SK-N-SH (cell line): ENCODE measurements around the gene GNB5. TPM values are rescaled to one million over a fixed set of nuclear protein-coding genes. Genes with fewer than 3 reads are reported as not detected.

Source experiments
- CTCF ChIA-PET: fragments of 300-600, 350-600 bp; formaldehyde crosslinking; extraction: SDS; loops from one replicate; lab custom pipeline; 2021; lab: Yijun Ruan, JAX
- POLR2A ChIA-PET: fragments of 350-600 bp; sonication (Branson Sonifier 250); formaldehyde crosslinking; extraction: SDS; loops from one replicate; lab custom pipeline; 2020; ENCODE audit warnings: antibody characterized with exemption, inconsistent platforms; lab: Yijun Ruan, JAX
- DNase-seq: peaks from one replicate; pipeline ENCODE4 v3.0.0; 2012
- H2AFZ ChIP-seq: fragments of 200-600 bp; sonication (generic); 2 replicates; pipeline ENCODE4 v1.8.1; 2016; ENCODE audit warnings: antibody characterized with exemption, mild to moderate bottlenecking, low read depth
- H3F3A ChIP-seq: fragments of 200-600 bp; sonication (generic); replicated peaks from 2 replicates; pipeline ENCODE3; 2016; ENCODE audit warnings: antibody characterized with exemption, mild to moderate bottlenecking; ENCODE audit not compliant: insufficient read depth
- H3K27ac ChIP-seq, 2 experiments: fragments of 200-500 bp in 1 of 2; fragments of 200-600 bp in 1 of 2; sonication (Bioruptor generic) in 1 of 2; sonication (generic), shearing (Covaris generic) in 1 of 2; 2 replicates each; pipeline versions ENCODE4 v1.5.1 to v1.6.1; 2014 to 2016; ENCODE audit warnings: low read depth in 2 of 2, inconsistent platforms in 1 of 2, low read length in 1 of 2, mild to moderate bottlenecking in 1 of 2, mixed read lengths in 1 of 2
- H3K27me3 ChIP-seq: fragments of 200-600 bp; sonication (generic), shearing (Covaris generic); 2 replicates; pipeline ENCODE4 v1.6.1; 2016; ENCODE audit warnings: mixed run types; ENCODE audit not compliant: insufficient read depth
- H3K36me3 ChIP-seq, 2 experiments: fragments of 200-500 bp in 1 of 2; fragments of 200-600 bp in 1 of 2; sonication (Bioruptor generic) in 1 of 2; sonication (generic) in 1 of 2; replicated peaks in 1 of 2; 2 replicates each; pipeline versions ENCODE3 to v1.5.1; 2014 to 2016; ENCODE audit warnings: low read length in 1 of 2, mild to moderate bottlenecking in 1 of 2; ENCODE audit not compliant: insufficient read depth in 2 of 2, control insufficient read depth in 1 of 2
- H3K4me1 ChIP-seq, 2 experiments: fragments of 200-500 bp in 1 of 2; fragments of 200-600 bp in 1 of 2; sonication (Bioruptor generic) in 1 of 2; sonication (generic), shearing (Covaris generic) in 1 of 2; 2 replicates each; pipeline versions ENCODE4 v1.5.1 to v1.6.1; 2014 to 2016; ENCODE audit warnings: low read depth in 1 of 2, low read length in 1 of 2, mixed run types in 1 of 2; ENCODE audit not compliant: insufficient read depth in 2 of 2, control insufficient read depth in 1 of 2
- H3K4me2 ChIP-seq: fragments of 200-600 bp; sonication (generic), shearing (Covaris generic); 2 replicates; pipeline ENCODE4 v1.6.1; 2017; ENCODE audit warnings: mixed run types
- H3K4me3 ChIP-seq, 2 experiments: fragments of 200-500 bp in 1 of 2; fragments of 200-600 bp in 1 of 2; sonication (Bioruptor generic) in 1 of 2; sonication (generic), shearing (Covaris generic) in 1 of 2; 2 replicates each; pipeline versions ENCODE4 v1.5.1 to v1.8.1; 2014 to 2016; ENCODE audit warnings: low read depth in 2 of 2, inconsistent platforms in 1 of 2, low read length in 1 of 2, mild to moderate bottlenecking in 1 of 2, mixed read lengths in 1 of 2, moderate library complexity in 1 of 2
- H3K79me2 ChIP-seq: fragments of 200-600 bp; sonication (generic); 2 replicates; pipeline ENCODE4 v1.8.1; 2017; ENCODE audit warnings: mild to moderate bottlenecking; ENCODE audit not compliant: insufficient read depth
- H3K9ac ChIP-seq: fragments of 200-600 bp; sonication (generic); 2 replicates; pipeline ENCODE4 v1.6.1; 2017; ENCODE audit warnings: mixed run types
- H3K9me2 ChIP-seq: fragments of 200-600 bp; sonication (generic); 2 replicates; pipeline ENCODE4 v1.6.1; 2017; ENCODE audit warnings: mixed run types
- H3K9me3 ChIP-seq: fragments of 200-600 bp; sonication (generic); 2 replicates; pipeline ENCODE4 v1.6.1; 2017; ENCODE audit warnings: mixed run types, mild to moderate bottlenecking, moderate library complexity
- H4K20me1 ChIP-seq: fragments of 200-600 bp; sonication (generic); 2 replicates; pipeline ENCODE4 v1.6.1; 2017; ENCODE audit warnings: mild to moderate bottlenecking, mixed run types; ENCODE audit not compliant: insufficient read depth
- CHD2 ChIP-seq: fragments of 150-350 bp; IDR thresholded peaks from 2 replicates; pipeline ENCODE4 v1.6.1; 2018; ENCODE audit warnings: low read length; ENCODE audit not compliant: partially characterized antibody
- FOSL2 ChIP-seq: IDR thresholded peaks from 2 replicates; pipeline ENCODE4 v1.4.0; 2012; ENCODE audit warnings: low read depth, mild to moderate bottlenecking, moderate library complexity, borderline replicate concordance
- FOXJ3 ChIP-seq: sonication (generic); formaldehyde crosslinking; IDR thresholded peaks from 2 replicates; pipeline ENCODE4 v1.5.1; 2020; ENCODE audit warnings: mild to moderate bottlenecking, missing genetic modification reagents
- FOXM1 ChIP-seq: IDR thresholded peaks from 2 replicates; pipeline ENCODE4 v1.4.0; 2012; ENCODE audit warnings: low read depth, mild to moderate bottlenecking
- GABPA ChIP-seq: IDR thresholded peaks from 2 replicates; pipeline ENCODE4 v1.4.0; 2012; ENCODE audit warnings: low read depth, mild to moderate bottlenecking
- JUND ChIP-seq: IDR thresholded peaks from 2 replicates; pipeline ENCODE4 v1.4.0; 2012
- NFIC ChIP-seq: IDR thresholded peaks from 2 replicates; pipeline ENCODE4 v1.4.0; 2012; ENCODE audit warnings: borderline replicate concordance
- RFX5 ChIP-seq: IDR thresholded peaks from 2 replicates; pipeline ENCODE4 v1.6.1; 2012; ENCODE audit warnings: mild to moderate bottlenecking, improper control_type of control experiment, low read length
- RXRA ChIP-seq: IDR thresholded peaks from 2 replicates; pipeline ENCODE4 v1.4.0; 2012; ENCODE audit warnings: low read depth, mild to moderate bottlenecking, borderline replicate concordance
- TCF12 ChIP-seq: IDR thresholded peaks from 2 replicates; pipeline ENCODE4 v1.4.0; 2012
- TEAD4 ChIP-seq: IDR thresholded peaks from 2 replicates; pipeline ENCODE4 v1.4.0; 2012; ENCODE audit warnings: mild to moderate bottlenecking, borderline replicate concordance; ENCODE audit not compliant: insufficient read depth
- USF2 ChIP-seq: fragments of 150-350 bp; IDR thresholded peaks from 2 replicates; pipeline ENCODE4 v1.6.1; 2017; ENCODE audit warnings: antibody characterized with exemption, low read length, low read depth, borderline replicate concordance
- whole genome bisulfite sequencing: methylation state at CpG from one replicate; pipeline ENCODE4 v1.1.6; 2017; ENCODE audit warnings: low lambda C conversion rate; 5-methylcytosine and 5-hydroxymethylcytosine counted together
- polyA plus RNA-seq, 3 experiments: library from polyadenylated mRNA; depleted of rRNA; stranded (reverse); fragments of >200 nt; gene quantifications; 2 replicates each; pipeline ENCODE4 v1.2.3, GENCODE V29; 2012
- small RNA-seq, 7 experiments: library from RNA; depleted of rRNA; stranded (forward); fragments of <200 nt; gene quantifications; one replicate each; pipeline ENCODE3, GENCODE V24; 2012
- TF ChIP-seq, protein P1 (sequence below): fragments of 200-600 bp; sonication (generic); IDR thresholded peaks from 2 replicates; pipeline ENCODE4 v1.6.1; 2017; ENCODE audit warnings: antibody characterized with exemption, mild to moderate bottlenecking, moderate library complexity

Gene GNB5
- polyA plus RNA-seq, 1 of the 3 experiments (the other 2 are of a cell fraction): 73.7 TPM

DNA sequence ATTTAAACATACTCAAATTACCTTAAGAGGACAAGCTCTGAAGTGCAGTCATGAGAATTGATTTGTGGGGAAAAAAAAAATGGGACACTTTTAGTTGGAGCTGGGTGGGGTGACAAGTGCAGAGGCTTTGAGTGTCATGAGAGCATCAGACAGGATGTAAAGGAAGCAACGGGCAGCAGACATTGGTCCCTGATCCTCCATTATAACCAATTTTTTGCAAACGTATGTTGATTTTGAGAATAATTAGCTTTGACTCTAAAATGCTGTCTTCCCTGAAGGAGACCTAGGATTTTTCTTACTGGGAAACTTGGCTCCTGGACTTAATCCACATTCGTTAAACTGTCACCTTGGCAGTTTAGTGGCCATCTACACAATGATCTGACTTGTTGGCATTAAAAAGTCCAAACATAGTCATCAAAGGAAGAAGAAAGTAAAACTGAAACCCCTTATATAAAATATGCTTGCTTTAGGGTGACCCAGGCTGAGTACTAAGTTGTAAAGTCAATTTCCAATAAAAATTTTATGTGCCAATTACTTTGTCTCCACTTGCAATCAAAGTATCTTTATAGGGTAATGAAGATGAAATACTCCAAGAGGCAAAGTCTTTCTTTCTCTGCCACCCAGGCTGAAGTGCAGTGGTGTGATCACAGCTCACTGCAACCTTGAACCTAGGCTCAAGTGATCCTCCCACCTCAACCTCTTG is 124.2 kb downstream of the GNB5 start:
- Histone ChIP-seq H3F3A (peaks cover 20% of the 10 kb centered on the region), H2AFZ (no peak overlapping the region), H3K27ac (no peak overlapping the region), H3K9ac (no peak overlapping the region), H3K9me3 (no peaks in the 10 kb centered on the region), H3K36me3 (peaks cover 21 to 43% of the 10 kb centered on the region in 2 experiments), H4K20me1 (no peaks in the 10 kb centered on the region), H3K9me2 (no peaks in the 10 kb centered on the region), H3K4me1 (no peaks in the 10 kb centered on the region), H3K4me2 (no peak overlapping the region), H3K79me2 (no peaks in the 10 kb centered on the region), H3K4me3 (no peak overlapping the region), H3K27me3 (no peaks in the 10 kb centered on the region)
- WGBS: 93% methylated on average over 3 of the region's 3 CpGs
- POLR2A ChIA-PET: no interaction called here
- CTCF ChIA-PET: interaction anchor here (1.0 to 2.6 kb wide), 5 partner anchors 13 to 669 kb away, joined by 3 to 14 read pairs (median 4); no protein-coding TSS in a partner anchor
- TF ChIP-seq TEAD4 (no peak), FOXJ3 (CRISPR knock-in tag) (no peak), FOSL2 (no peak), GABPA (no peak), JUND (no peak), TCF12 (no peak), USF2 (no peak), RFX5 (no peak), NFIC (no peak), RXRA (no peak), FOXM1 (no peak), CHD2 (no peak)
- TF ChIP-seq, protein P1, sequence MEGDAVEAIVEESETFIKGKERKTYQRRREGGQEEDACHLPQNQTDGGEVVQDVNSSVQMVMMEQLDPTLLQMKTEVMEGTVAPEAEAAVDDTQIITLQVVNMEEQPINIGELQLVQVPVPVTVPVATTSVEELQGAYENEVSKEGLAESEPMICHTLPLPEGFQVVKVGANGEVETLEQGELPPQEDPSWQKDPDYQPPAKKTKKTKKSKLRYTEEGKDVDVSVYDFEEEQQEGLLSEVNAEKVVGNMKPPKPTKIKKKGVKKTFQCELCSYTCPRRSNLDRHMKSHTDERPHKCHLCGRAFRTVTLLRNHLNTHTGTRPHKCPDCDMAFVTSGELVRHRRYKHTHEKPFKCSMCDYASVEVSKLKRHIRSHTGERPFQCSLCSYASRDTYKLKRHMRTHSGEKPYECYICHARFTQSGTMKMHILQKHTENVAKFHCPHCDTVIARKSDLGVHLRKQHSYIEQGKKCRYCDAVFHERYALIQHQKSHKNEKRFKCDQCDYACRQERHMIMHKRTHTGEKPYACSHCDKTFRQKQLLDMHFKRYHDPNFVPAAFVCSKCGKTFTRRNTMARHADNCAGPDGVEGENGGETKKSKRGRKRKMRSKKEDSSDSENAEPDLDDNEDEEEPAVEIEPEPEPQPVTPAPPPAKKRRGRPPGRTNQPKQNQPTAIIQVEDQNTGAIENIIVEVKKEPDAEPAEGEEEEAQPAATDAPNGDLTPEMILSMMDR: no peak
- DNase-seq: no peak

Small RNAs within 50 kb of the gene (small RNA-seq; reads per million reads assigned to genes)
- 0 reads per million in 7 experiments for gene RF00019

Other genes starting within 250 kb of the GNB5 start
- gene LEO1, start 219.6 kb downstream of the GNB5 start, polyA plus RNA-seq (2012; rRNA removed): 6.7 and 7.0 TPM in 2 replicates
- 16.9 and 23.0 TPM in 2 replicates for gene MAPK6, start 172.2 kb downstream of the GNB5 start, polyA plus RNA-seq (2012; rRNA removed)
- 0.10 and 0.16 TPM in 2 replicates for gene BCL2L10, start 78.6 kb downstream of the GNB5 start, polyA plus RNA-seq (2012; rRNA removed)
- gene MYO5C, start 104.4 kb upstream of the GNB5 start, polyA plus RNA-seq (2012; rRNA removed): 0.99 and 1.1 TPM in 2 replicates